Natural killer cell (primary cell): ENCODE results near the gene SLX9. TPM values are rescaled to one million over a fixed set of nuclear protein-coding genes. Genes with fewer than 3 reads are reported as not detected.

Source experiments
- ATAC-seq, 3 donors: fragments of 150-1000 bp in 2 of 3; fragments of 200-7000 bp in 1 of 3; cut with Tn5 transposase; 1 replicate in 1 of 3; 2 replicates in 2 of 3; pipeline ENCODE4 v1.10.0; 2021; ENCODE audit warnings: mild to moderate bottlenecking in 2 of 3, moderate library complexity in 2 of 3
- DNase-seq, 2 donors: peaks; one replicate each; pipeline versions ENCODE4 v3.0.0 to v3.0.0-alpha.2; 2013 to 2021; ENCODE audit warnings: mixed read lengths in 1 of 2
- H3K27ac ChIP-seq: one replicate; pipeline ENCODE4 v1.5.1; 2013; ENCODE audit warnings: mild to moderate bottlenecking, low read length
- H3K27me3 ChIP-seq: one replicate; pipeline ENCODE4 v1.6.1; 2013; ENCODE audit warnings: low read length; ENCODE audit not compliant: control insufficient read depth, insufficient read depth
- H3K36me3 ChIP-seq: one replicate; pipeline ENCODE4 v1.6.1; 2013; ENCODE audit warnings: low read length; ENCODE audit not compliant: control insufficient read depth, insufficient read depth
- H3K4me1 ChIP-seq: one replicate; pipeline ENCODE4 v1.6.1; 2013; ENCODE audit warnings: low read length; ENCODE audit not compliant: control insufficient read depth, insufficient read depth
- H3K4me3 ChIP-seq: one replicate; pipeline ENCODE4 v1.5.1; 2013; ENCODE audit warnings: low read length
- H3K9me3 ChIP-seq: one replicate; pipeline ENCODE4 v1.6.1; 2013; ENCODE audit warnings: low read length; ENCODE audit not compliant: control insufficient read depth, insufficient read depth
- H3K27ac Mint-ChIP-seq, 2 donors: one replicate each; pipeline ENCODE4 v1.8.0; 2022; ENCODE audit warnings: mild to moderate bottlenecking in 2 of 2, mixed read lengths in 2 of 2, moderate library complexity in 1 of 2
- H3K27me3 Mint-ChIP-seq, 2 donors: one replicate each; pipeline ENCODE4 v1.8.0; 2022; ENCODE audit warnings: low read depth in 2 of 2, mixed read lengths in 2 of 2
- H3K36me3 Mint-ChIP-seq: one replicate; pipeline ENCODE4 v1.8.0; 2022; ENCODE audit warnings: mixed read lengths
- H3K4me1 Mint-ChIP-seq, 2 donors: one replicate each; pipeline ENCODE4 v1.8.0; 2022; ENCODE audit warnings: mixed read lengths in 2 of 2
- H3K4me3 Mint-ChIP-seq: one replicate; pipeline ENCODE4 v1.8.0; 2022; ENCODE audit warnings: mild to moderate bottlenecking, moderate library complexity, mixed read lengths
- H3K9me3 Mint-ChIP-seq, 2 donors: one replicate each; pipeline ENCODE4 v1.8.0; 2022; ENCODE audit warnings: mixed read lengths in 2 of 2
- WGBS: methylation state at CpG from one replicate; pipeline ENCODE4 v1.1.7; 2013; ENCODE audit warnings: missing lambda C conversion rate; ENCODE audit not compliant: insufficient coverage; 5-methylcytosine and 5-hydroxymethylcytosine counted together
- intact Hi-C: fragments of 100-400 bp; cut with micrococcal nuclease; formaldehyde crosslinking; loops from one replicate; pipeline ENCODE4 v1.14.2; 2022
- total RNA-seq, 4 donors: library from RNA; stranded (reverse); fragments of 120-200 nt in 1 of 4; gene quantifications; one replicate each; pipeline versions ENCODE4 v1.2.3 to v1.2.4, GENCODE V29; 2013 to 2022
- TF ChIP-seq, protein P1 (sequence below): fragments of 200-600 bp; IDR thresholded peaks from one replicate; pipeline ENCODE4 v1.8.0; 2022; ENCODE audit warnings: antibody characterized with exemption

The SLX9 gene
- total RNA-seq, 3 donors from 2014 or later (not counting 1 experiment from before 2014, with no cell fraction given) = 12.8 to 22.9 (median 20.0) TPM

DNA sequence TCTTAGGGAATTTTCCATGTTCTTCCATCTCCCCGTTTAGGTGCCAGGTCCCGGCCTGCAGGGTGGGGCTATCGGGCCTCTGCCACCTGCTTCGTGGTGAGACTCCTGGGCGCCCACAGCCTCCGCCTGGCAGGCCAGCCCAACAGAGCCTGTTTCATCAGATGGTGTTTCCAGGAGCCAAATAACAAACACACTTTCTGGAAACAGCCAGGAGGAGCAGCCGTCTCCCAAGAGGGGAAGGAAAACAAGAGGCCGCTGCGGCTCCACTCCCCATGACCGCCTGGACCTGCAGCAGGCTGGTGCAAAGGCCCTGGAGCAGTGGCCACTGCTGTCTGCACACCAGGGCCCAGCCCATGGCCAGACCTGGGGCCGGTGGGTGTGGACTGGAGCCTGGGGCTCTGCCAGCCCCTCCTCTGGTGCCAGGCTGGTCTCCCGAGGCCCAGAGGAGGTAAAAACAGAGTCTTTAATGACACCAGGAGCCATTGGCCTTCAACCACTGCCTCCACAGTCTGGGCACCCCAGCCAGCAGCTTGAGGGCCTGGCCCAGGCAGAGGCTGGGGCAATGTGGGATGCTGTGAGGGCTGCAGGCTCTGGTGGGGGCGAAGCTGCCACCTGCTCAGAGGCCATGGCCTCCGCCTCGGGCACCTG lies 55.0 kb downstream of the SLX9 start:
- no peak overlapping the region for H3K27ac Mint-ChIP-seq
- Histone ChIP-seq H3K4me1 (no peaks in the 10 kb centered on the region), H3K27me3 (no peaks in the 10 kb centered on the region), H3K9me3 (no peaks in the 10 kb centered on the region), H3K36me3 (no peaks in the 10 kb centered on the region), H3K4me3 (no peak overlapping the region), H3K27ac (no peak overlapping the region)
- no peaks in the 10 kb centered on the region for H3K9me3 Mint-ChIP-seq
- peaks cover 0 to 4% of the 10 kb centered on the region in 2 donors for H3K27me3 Mint-ChIP-seq
- 80% methylated on average over 15 of the region's 15 CpGs for WGBS
- TF ChIP-seq, protein P1, sequence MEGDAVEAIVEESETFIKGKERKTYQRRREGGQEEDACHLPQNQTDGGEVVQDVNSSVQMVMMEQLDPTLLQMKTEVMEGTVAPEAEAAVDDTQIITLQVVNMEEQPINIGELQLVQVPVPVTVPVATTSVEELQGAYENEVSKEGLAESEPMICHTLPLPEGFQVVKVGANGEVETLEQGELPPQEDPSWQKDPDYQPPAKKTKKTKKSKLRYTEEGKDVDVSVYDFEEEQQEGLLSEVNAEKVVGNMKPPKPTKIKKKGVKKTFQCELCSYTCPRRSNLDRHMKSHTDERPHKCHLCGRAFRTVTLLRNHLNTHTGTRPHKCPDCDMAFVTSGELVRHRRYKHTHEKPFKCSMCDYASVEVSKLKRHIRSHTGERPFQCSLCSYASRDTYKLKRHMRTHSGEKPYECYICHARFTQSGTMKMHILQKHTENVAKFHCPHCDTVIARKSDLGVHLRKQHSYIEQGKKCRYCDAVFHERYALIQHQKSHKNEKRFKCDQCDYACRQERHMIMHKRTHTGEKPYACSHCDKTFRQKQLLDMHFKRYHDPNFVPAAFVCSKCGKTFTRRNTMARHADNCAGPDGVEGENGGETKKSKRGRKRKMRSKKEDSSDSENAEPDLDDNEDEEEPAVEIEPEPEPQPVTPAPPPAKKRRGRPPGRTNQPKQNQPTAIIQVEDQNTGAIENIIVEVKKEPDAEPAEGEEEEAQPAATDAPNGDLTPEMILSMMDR = no peak
- no peaks in the 10 kb centered on the region for H3K4me1 Mint-ChIP-seq
- no peak overlapping the region for H3K4me3 Mint-ChIP-seq
- DNase-seq = no peak
- H3K36me3 Mint-ChIP-seq = no peaks in the 10 kb centered on the region
- no peak for ATAC-seq
- intact Hi-C loops = no loop called here

GRCh38 chr21:44995343-44995941 lies 55.6 kb downstream of the SLX9 start:
- WGBS = 84% methylated on average over 22 of the region's 23 CpGs
- no peak overlapping the region for H3K4me3 Mint-ChIP-seq
- H3K9me3 Mint-ChIP-seq = no peaks in the 10 kb centered on the region
- no peak for DNase-seq
- Histone ChIP-seq H3K27ac (no peak overlapping the region), H3K36me3 (no peaks in the 10 kb centered on the region), H3K27me3 (no peaks in the 10 kb centered on the region), H3K4me3 (no peak overlapping the region), H3K9me3 (no peaks in the 10 kb centered on the region), H3K4me1 (no peaks in the 10 kb centered on the region)
- no peak for ATAC-seq
- intact Hi-C loops = no loop called here
- H3K27me3 Mint-ChIP-seq = peaks cover 0 to 4% of the 10 kb centered on the region in 2 donors
- H3K27ac Mint-ChIP-seq = no peak overlapping the region
- TF ChIP-seq, protein P1 = no peak
- H3K36me3 Mint-ChIP-seq = no peaks in the 10 kb centered on the region
- H3K4me1 Mint-ChIP-seq = no peaks in the 10 kb centered on the region

DNA sequence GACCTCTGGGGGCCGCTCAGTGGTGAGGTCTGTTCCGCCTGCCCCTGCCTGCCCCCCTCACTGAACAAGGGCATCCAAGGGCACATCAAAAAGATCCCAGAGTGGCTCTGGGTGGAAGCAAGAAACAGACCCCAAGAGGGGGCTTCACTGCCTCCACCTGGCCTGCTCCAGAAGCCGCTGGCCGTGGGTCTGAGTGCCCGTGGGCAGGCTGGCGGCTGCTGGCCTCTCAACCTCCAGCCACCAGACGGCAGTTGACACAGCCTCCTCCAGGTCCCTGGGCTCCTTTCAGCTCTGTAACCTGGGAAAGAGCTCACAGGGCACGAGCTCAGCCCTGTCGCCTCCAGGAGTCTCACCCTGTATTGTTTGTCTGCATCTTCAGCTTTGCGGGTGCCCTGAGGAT lies 56.3 kb downstream of the SLX9 start:
- TF ChIP-seq, protein P1 = no peak
- Histone ChIP-seq H3K27ac (no peak overlapping the region), H3K27me3 (no peaks in the 10 kb centered on the region), H3K4me1 (no peaks in the 10 kb centered on the region), H3K4me3 (no peak overlapping the region), H3K36me3 (no peaks in the 10 kb centered on the region), H3K9me3 (no peaks in the 10 kb centered on the region)
- Mint-ChIP-seq H3K4me1 (no peaks in the 10 kb centered on the region), H3K27me3 (peaks cover 0 to 4% of the 10 kb centered on the region in 2 donors), H3K9me3 (no peaks in the 10 kb centered on the region), H3K4me3 (no peak overlapping the region), H3K27ac (no peak overlapping the region), H3K36me3 (no peaks in the 10 kb centered on the region)
- DNase-seq (no peak), ATAC-seq (no peak)
- WGBS = 86% methylated on average over 10 of the region's 10 CpGs
- intact Hi-C loops = no loop called here

DNA sequence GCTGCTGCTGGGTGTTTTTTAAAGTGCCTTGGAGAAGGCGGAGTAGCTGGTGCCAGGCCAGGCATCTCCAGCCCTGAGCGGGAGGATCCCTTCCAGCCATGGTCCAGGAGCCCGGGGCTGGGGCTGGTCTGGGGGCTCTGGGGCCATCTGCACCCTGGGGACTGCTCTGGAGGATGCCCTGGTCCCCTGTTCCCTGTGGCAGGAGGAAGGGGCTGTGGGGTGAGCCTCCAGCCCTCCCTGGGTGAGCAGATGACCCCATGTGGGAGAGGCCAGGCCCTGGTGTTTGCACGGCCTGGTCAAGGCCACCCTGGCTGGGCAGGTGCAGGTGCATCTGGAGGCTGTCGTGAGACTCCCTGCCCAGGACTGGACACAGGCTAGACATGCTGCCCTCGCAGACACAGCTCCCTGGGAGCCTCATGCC lies 56.7 kb downstream of the SLX9 start:
- H3K27ac Mint-ChIP-seq = no peak overlapping the region
- no peaks in the 10 kb centered on the region for H3K36me3 ChIP-seq
- no peak overlapping the region for H3K4me3 Mint-ChIP-seq
- no peaks in the 10 kb centered on the region for H3K9me3 ChIP-seq
- DNase-seq (no peak), ATAC-seq (no peak)
- H3K9me3 Mint-ChIP-seq = no peaks in the 10 kb centered on the region
- H3K4me3 ChIP-seq = no peak overlapping the region
- WGBS = 84% methylated on average over 6 of the region's 6 CpGs
- H3K36me3 Mint-ChIP-seq = no peaks in the 10 kb centered on the region
- TF ChIP-seq, protein P1 = no peak
- no peaks in the 10 kb centered on the region for H3K27me3 ChIP-seq
- H3K27ac ChIP-seq = no peak overlapping the region
- H3K4me1 Mint-ChIP-seq = no peaks in the 10 kb centered on the region
- intact Hi-C loops = no loop called here
- H3K27me3 Mint-ChIP-seq = peaks cover 0 to 4% of the 10 kb centered on the region in 2 donors
- no peaks in the 10 kb centered on the region for H3K4me1 ChIP-seq
